LNCAP (cell line): ENCODE data around the gene FERMT2.

Source experiments
- TF ChIP-seq, protein P1 (sequence below): fragments of 450-650 bp; IDR thresholded peaks from 2 replicates; pipeline ENCODE4 v1.5.1; 2017; ENCODE audit warnings: mild to moderate bottlenecking

The FERMT2 gene

DNA sequence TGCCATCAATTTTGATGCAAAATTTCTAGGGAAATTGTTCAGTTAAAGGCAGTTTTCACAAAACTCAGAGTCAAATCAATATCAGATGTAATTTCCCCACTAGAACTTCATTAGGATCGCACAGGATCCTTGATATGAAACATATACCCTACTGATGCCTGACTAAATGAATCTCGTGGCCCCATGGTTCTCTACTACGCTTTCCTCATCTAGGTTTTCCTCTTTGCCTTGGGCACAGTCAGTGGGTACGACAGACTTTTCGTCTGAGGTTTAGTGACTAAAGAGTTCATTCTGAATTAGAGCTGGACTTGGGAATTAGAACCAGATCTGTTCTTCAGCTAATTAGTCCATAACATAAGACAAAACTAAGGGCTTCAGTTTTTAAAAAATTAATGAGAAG lies 117.0 kb downstream of the FERMT2 start:
- TF ChIP-seq, protein P1, sequence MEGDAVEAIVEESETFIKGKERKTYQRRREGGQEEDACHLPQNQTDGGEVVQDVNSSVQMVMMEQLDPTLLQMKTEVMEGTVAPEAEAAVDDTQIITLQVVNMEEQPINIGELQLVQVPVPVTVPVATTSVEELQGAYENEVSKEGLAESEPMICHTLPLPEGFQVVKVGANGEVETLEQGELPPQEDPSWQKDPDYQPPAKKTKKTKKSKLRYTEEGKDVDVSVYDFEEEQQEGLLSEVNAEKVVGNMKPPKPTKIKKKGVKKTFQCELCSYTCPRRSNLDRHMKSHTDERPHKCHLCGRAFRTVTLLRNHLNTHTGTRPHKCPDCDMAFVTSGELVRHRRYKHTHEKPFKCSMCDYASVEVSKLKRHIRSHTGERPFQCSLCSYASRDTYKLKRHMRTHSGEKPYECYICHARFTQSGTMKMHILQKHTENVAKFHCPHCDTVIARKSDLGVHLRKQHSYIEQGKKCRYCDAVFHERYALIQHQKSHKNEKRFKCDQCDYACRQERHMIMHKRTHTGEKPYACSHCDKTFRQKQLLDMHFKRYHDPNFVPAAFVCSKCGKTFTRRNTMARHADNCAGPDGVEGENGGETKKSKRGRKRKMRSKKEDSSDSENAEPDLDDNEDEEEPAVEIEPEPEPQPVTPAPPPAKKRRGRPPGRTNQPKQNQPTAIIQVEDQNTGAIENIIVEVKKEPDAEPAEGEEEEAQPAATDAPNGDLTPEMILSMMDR, result no peak

DNA sequence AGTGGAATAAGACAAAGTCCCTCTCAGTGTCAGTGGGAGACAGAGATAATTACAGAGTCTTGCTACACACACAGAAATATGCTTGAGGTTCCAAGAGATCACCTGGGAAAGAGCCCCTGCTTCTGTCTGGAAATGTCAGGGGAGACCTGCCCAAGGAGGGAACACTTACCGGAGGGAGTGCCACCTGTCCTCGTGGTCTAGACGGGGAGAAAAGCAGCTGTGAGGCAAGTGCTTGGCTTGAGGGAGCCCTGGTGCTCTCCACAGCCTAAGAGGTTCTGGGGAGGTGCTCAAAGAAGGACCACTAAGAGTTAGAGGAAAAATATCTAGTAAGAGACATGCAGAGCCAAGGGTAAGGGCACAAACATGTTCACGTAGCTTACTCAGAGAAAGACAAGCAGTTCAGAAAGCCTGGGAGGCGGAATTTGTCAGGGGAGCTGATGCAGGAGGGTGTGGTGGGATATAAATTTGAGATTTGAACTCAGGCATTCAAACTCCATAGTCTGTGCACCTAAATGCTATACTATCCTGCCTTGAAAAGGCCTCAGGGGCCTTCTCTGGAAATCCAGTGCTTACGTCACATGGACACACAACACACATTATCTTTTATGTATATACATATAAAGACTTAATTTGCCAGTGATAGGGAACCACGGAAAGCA lies 121.2 kb downstream of the FERMT2 start:
- TF ChIP-seq, protein P1, result no peak

DNA sequence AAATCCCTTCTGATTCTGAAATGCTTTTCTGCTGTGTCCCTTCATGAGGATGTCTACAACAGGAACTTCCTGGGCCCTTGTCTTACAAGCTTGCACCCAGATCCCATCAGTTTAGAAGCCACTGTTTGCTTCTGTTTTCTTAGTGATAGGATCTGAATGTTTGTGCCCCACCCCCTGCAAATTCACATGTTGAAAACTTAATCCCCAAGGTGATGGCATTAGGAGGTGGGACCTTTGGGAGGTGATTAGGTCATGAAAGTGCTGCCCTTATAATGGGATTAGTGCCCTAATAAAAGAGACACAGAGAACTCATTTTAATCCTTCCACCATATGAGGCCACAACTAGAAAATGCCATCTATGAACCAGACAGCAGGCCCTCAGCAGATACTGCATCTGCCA lies 123.4 kb downstream of the FERMT2 start:
- TF ChIP-seq, protein P1, result no peak

DNA sequence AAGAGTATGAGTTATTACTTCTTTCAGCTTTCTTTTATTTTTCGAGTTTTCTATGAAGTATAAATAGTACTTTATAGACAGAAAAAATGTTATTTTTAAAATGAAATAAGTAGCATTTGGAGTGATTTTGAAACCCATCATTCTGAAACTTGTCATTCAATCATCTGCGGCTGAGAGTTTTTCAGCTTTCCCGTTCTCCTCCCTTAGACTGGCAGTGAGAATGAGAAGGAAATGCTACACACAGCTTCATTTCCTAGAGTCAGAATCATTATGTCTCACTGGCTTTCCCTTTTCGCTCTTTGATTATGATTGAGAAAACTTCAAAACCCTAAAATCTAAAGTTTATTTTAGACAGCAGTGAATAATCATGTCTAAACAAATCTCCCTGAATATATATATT lies 125.8 kb downstream of the FERMT2 start:
- TF ChIP-seq, protein P1, result no peak

DNA sequence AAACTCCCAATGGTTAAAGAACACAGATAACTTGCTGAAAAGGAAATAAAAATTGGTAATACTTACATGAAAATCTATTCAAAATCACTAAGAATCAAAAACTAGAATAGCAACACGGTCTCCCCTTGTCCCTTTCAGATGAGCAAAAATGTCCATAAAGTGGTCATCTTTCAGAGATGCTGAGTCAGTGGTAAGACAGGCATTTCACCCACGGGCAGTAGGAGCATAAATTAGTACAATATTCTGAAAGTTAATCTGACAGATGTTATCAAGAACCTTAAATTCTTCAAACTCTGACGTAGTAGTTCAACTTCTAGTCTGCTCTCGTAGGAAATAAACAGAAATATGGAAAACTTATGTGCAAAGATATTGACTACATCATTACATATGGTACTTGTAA lies 126.4 kb downstream of the FERMT2 start:
- TF ChIP-seq, protein P1, result no peak

DNA sequence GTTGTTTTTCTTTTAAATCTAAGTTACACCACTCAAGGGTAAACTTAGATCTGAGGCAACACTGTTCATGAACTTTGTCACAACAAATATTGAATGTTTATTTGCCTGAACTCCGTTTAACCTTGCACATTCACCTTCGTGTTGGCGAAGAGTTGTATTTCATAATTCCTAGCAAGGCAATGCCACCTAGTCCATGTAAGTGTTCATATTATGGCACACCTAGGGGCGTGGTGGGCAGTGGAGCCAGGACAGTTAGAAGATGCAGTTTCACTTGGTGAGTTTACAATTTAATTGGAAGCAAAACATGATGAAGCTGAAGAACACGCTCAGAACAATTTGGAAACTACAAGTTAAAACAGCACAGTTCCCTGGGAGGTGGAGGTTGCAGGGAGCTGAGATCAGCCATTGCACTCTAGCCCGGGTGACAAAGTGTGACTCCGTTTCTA lies 129.0 kb downstream of the FERMT2 start:
- TF ChIP-seq, protein P1, result no peak

DNA sequence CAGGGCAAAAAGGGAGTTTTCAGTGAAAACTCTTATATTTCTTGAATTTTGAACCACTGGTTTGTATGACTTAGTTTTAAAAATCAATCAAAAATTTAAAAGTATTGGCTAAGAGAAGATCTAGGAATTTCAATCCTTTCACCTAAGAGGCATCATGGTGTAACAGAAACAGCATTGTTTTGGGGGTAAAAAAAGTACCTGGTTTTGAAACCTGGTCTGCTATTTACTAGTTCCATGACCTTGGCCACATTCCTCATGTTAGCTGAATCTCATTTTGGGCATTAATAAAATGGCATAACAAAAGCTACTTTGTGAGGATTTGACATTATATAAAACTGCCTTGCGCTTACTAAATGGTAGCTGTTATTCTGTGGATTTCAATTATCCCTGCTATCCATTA lies 142.7 kb downstream of the FERMT2 start:
- TF ChIP-seq, protein P1, result no peak
